IMR-90 (cell line): Measurements from ENCODE around the gene PAX3. TPM values are rescaled to one million over a fixed set of nuclear protein-coding genes. Genes with fewer than 3 reads are reported as not detected.

Experiments
- ATAC-seq: fragments of 200-7000 bp; cut with Tn5 transposase; 2 replicates; pipeline ENCODE4 v1.9.1; 2020; ENCODE audit warnings: low read depth, mild to moderate bottlenecking, moderate library complexity
- BruUV-seq: library from RNA; stranded (reverse); fragments of 400-500 nt; replicated peaks from 2 replicates; lab custom pipeline; 2021; lab: Mats Ljungman, UMichigan
- CTCF ChIA-PET: fragments of 300-600 bp; formaldehyde crosslinking; extraction: SDS; loops from one replicate; lab custom pipeline; 2021; ENCODE audit warnings: antibody characterized with exemption; lab: Yijun Ruan, JAX
- POLR2A ChIA-PET: fragments of 300-600 bp; sonication (Branson Sonifier 250); formaldehyde crosslinking; loops from one replicate; lab custom pipeline; 2022; ENCODE audit warnings: antibody characterized with exemption; ENCODE audit not compliant: unreplicated experiment; lab: Charles Lee
- DNase-seq: peaks from one replicate; pipeline ENCODE4 v3.0.0; 2013
- H2AFZ ChIP-seq: replicated peaks from 2 replicates; pipeline ENCODE3; 2013; ENCODE audit warnings: low read length, mild to moderate bottlenecking; ENCODE audit not compliant: poor library complexity
- H2AK5ac ChIP-seq: 2 replicates; pipeline ENCODE4 v1.6.1; 2013; ENCODE audit warnings: low read depth, low read length, inconsistent platforms
- H2AK9ac ChIP-seq: replicated peaks from 2 replicates; pipeline ENCODE3; 2013; ENCODE audit warnings: mild to moderate bottlenecking, low read depth, low read length, moderate library complexity; ENCODE audit not compliant: poor library complexity
- H2BK120ac ChIP-seq: 2 replicates; pipeline ENCODE4 v1.6.1; 2013; ENCODE audit warnings: low read depth, low read length, inconsistent platforms
- H2BK15ac ChIP-seq: 3 replicates; pipeline ENCODE4 v1.6.1; 2013; ENCODE audit warnings: low read depth, low read length, inconsistent platforms
- H2BK20ac ChIP-seq: 2 replicates; pipeline ENCODE4 v1.6.1; 2013; ENCODE audit warnings: low read depth, mild to moderate bottlenecking, inconsistent platforms, low read length, moderate library complexity
- H2BK5ac ChIP-seq: 2 replicates; pipeline ENCODE4 v1.6.1; 2013; ENCODE audit warnings: mild to moderate bottlenecking, low read depth, low read length, inconsistent platforms; ENCODE audit not compliant: poor library complexity, severe bottlenecking
- H3K14ac ChIP-seq: replicated peaks from 2 replicates; pipeline ENCODE4 v1.6.1; 2013; ENCODE audit warnings: low read depth, low read length, inconsistent platforms
- H3K18ac ChIP-seq: 2 replicates; pipeline ENCODE4 v1.6.1; 2013; ENCODE audit warnings: low read depth, low read length, control low read depth
- H3K23ac ChIP-seq: 2 replicates; pipeline ENCODE4 v1.6.1; 2013; ENCODE audit warnings: low read depth, low read length, inconsistent platforms
- H3K27ac ChIP-seq: 2 replicates; pipeline ENCODE4 v1.5.1; 2013; ENCODE audit warnings: mild to moderate bottlenecking, control low read depth, low read length; ENCODE audit not compliant: insufficient read depth
- H3K27me3 ChIP-seq: 2 replicates; pipeline ENCODE4 v1.6.1; 2013; ENCODE audit warnings: low read length; ENCODE audit not compliant: control insufficient read depth, insufficient read depth
- H3K36me3 ChIP-seq: 2 replicates; pipeline ENCODE4 v1.6.1; 2013; ENCODE audit warnings: low read length, mixed read lengths; ENCODE audit not compliant: control insufficient read depth, insufficient read depth
- H3K4ac ChIP-seq: 2 replicates; pipeline ENCODE4 v1.6.1; 2013; ENCODE audit warnings: low read depth, low read length, inconsistent platforms
- H3K4me1 ChIP-seq: 2 replicates; pipeline ENCODE4 v1.6.1; 2013; ENCODE audit warnings: low read length, mixed read lengths; ENCODE audit not compliant: control insufficient read depth, insufficient read depth
- H3K4me2 ChIP-seq: 2 replicates; pipeline ENCODE4 v1.6.1; 2013; ENCODE audit warnings: low read depth, mild to moderate bottlenecking, control low read depth, low read length, moderate library complexity
- H3K4me3 ChIP-seq: 2 replicates; pipeline ENCODE4 v1.5.1; 2013; ENCODE audit warnings: low read depth, mild to moderate bottlenecking, control low read depth, low read length, moderate library complexity; ENCODE audit not compliant: insufficient read depth
- H3K56ac ChIP-seq: 2 replicates; pipeline ENCODE4 v1.6.1; 2013; ENCODE audit warnings: low read length, inconsistent platforms; ENCODE audit not compliant: insufficient read depth; ENCODE audit errors: extremely low read depth
- H3K79me1 ChIP-seq, 2 experiments: 2 replicates each; pipeline ENCODE4 v1.6.1; 2013; ENCODE audit warnings: low read length in 2 of 2, inconsistent platforms in 1 of 2, low read depth in 1 of 2
- H3K9ac ChIP-seq: 2 replicates; pipeline ENCODE4 v1.6.1; 2013; ENCODE audit warnings: low read depth, low read length, control low read depth
- H3K9me1 ChIP-seq: 2 replicates; pipeline ENCODE4 v1.6.1; 2013; ENCODE audit warnings: low read length, inconsistent platforms; ENCODE audit not compliant: insufficient read depth
- H3K9me3 ChIP-seq: 2 replicates; pipeline ENCODE4 v1.6.1; 2013; ENCODE audit warnings: low read length; ENCODE audit not compliant: control insufficient read depth, insufficient read depth
- H4K20me1 ChIP-seq: 2 replicates; pipeline ENCODE4 v1.6.1; 2013; ENCODE audit warnings: low read length, inconsistent platforms; ENCODE audit not compliant: insufficient read depth
- H4K5ac ChIP-seq: 2 replicates; pipeline ENCODE4 v1.6.1; 2013; ENCODE audit warnings: mild to moderate bottlenecking, low read depth, low read length, control low read depth
- H4K8ac ChIP-seq, 2 experiments: 2 replicates each; pipeline ENCODE4 v1.6.1; 2013; ENCODE audit warnings: low read depth in 2 of 2, low read length in 2 of 2, control low read depth in 1 of 2, inconsistent platforms in 1 of 2
- H4K91ac ChIP-seq: 2 replicates; pipeline ENCODE4 v1.6.1; 2013; ENCODE audit warnings: low read depth, low read length, inconsistent platforms; ENCODE audit not compliant: insufficient read depth
- CTCF ChIP-seq: conservative IDR thresholded peaks from 2 replicates; pipeline ENCODE4 v1.5.1; 2012; ENCODE audit warnings: mild to moderate bottlenecking, low read depth, low read length, improper control_type of control experiment
- FOS ChIP-seq: fragments of 150-350 bp; IDR thresholded peaks from 2 replicates; pipeline ENCODE4 v1.6.1; 2016; ENCODE audit warnings: low read depth, low read length
- MAFK ChIP-seq: IDR thresholded peaks from 2 replicates; pipeline ENCODE4 v1.6.1; 2012; ENCODE audit warnings: low read depth, low read length, improper control_type of control experiment
- MXI1 ChIP-seq: IDR thresholded peaks from 2 replicates; pipeline ENCODE4 v1.6.1; 2012; ENCODE audit warnings: low read depth, mild to moderate bottlenecking, low read length, moderate library complexity, borderline replicate concordance
- NFE2L2 ChIP-seq: fragments of 150-350 bp; IDR thresholded peaks from 2 replicates; pipeline ENCODE4 v1.6.1; 2016; ENCODE audit warnings: low read depth, mild to moderate bottlenecking, low read length
- SMC3 ChIP-seq: fragments of 150-350 bp; IDR thresholded peaks from 2 replicates; pipeline ENCODE4 v1.6.1; 2016; ENCODE audit warnings: low read depth, mild to moderate bottlenecking, antibody characterized with exemption, low read length, moderate library complexity
- WGBS, 2 experiments: methylation state at CpG; one replicate each; pipeline versions ENCODE4 v1.1.5 to v1.1.7; 2013; ENCODE audit warnings: missing lambda C conversion rate in 2 of 2; ENCODE audit not compliant: insufficient read length in 1 of 2; ENCODE audit errors: extremely low coverage in 2 of 2; 5-methylcytosine and 5-hydroxymethylcytosine counted together
- dilution Hi-C: fragments of 300-500 bp; cut with HindIII; formaldehyde crosslinking; loops from one replicate; pipeline ENCODE4 v1.14.3; 2018; ENCODE audit warnings: low sequenced_read_pairs; ENCODE audit not compliant: unreplicated experiment
- in situ Hi-C: fragments of 300-500 bp; cut with MboI; formaldehyde crosslinking; loops from 3 replicates; pipeline ENCODE4 v1.14.3; 2019; ENCODE audit warnings: low sequenced_read_pairs, inconsistent platforms, mixed read lengths
- intact Hi-C: fragments of 100-400 bp; cut with micrococcal nuclease; formaldehyde crosslinking; loops from 2 replicates; pipeline ENCODE4 v1.10.0; 2022
- polyA plus RNA-seq, 3 experiments: library from polyadenylated mRNA; depleted of rRNA; stranded (reverse); fragments of >200 nt; gene quantifications; 2 replicates each; pipeline ENCODE4 v1.2.3, GENCODE V29; 2012; ENCODE audit warnings: low replicate concordance in 1 of 3
- total RNA-seq: library from RNA; depleted of rRNA; stranded (reverse); fragments of >200 nt; gene quantifications from 2 replicates; pipeline ENCODE4 v1.2.3, GENCODE V29; 2012

PAX3 gene
- total and polyA plus RNA-seq, 2 of the 4 experiments (the other 2 are of a cell fraction), result not detected

- Histone ChIP-seq H3K23ac (no peak overlapping the region), H3K9me3 (no peaks in the 10 kb centered on the region), H2AK5ac (no peak overlapping the region), H3K79me1 (no peaks in the 10 kb centered on the region), H2BK120ac (no peak overlapping the region), H3K4me1 (no peaks in the 10 kb centered on the region), H3K27ac (no peak overlapping the region), H3K4me3 (no peak overlapping the region), H3K36me3 (no peaks in the 10 kb centered on the region), H3K4ac (no peak overlapping the region), H4K8ac (no peak overlapping the region), H3K27me3 (no peaks in the 10 kb centered on the region), H4K91ac (no peak overlapping the region), H3K9ac (no peak overlapping the region), H2AK9ac (no peak overlapping the region), H3K9me1 (no peaks in the 10 kb centered on the region), H2AFZ (no peak overlapping the region), H4K20me1 (no peaks in the 10 kb centered on the region), H4K5ac (no peak overlapping the region), H2BK20ac (no peak overlapping the region), H3K18ac (no peak overlapping the region), H2BK5ac (no peak overlapping the region), H2BK15ac (no peak overlapping the region), H3K4me2 (no peak overlapping the region), H3K14ac (no peak overlapping the region), H3K56ac (no peak overlapping the region)
- no CpG with 5 or more reads among the region's 4 CpGs for WGBS, 2 experiments
- DNase-seq, result no peak
- POLR2A ChIA-PET, result no interaction called here
- in situ Hi-C loops, result no loop called here
- ATAC-seq, result no peak
- dilution Hi-C loops, result no loop called here
- intact Hi-C loops, result no loop called here
- no TSS peak for BruUV-seq
- CTCF ChIA-PET, result no interaction called here
- TF ChIP-seq NFE2L2 (no peak), MXI1 (no peak), CTCF (no peak), MAFK (no peak), FOS (no peak), SMC3 (no peak)
These were observed 120.3 kb downstream of the PAX3 start for GRCh38 chr2:222178450-222178849.
